ENCODE results near the gene PKP4. TPM values are rescaled to one million over a fixed set of nuclear protein-coding genes. Genes with fewer than 3 reads are reported as not detected.

PKP4 gene
- polyA plus RNA-seq, 1 donor from 2014 or later: 24.2 TPM

- no peaks in the 10 kb centered on the region for H3K27me3 ChIP-seq (ENCODE audit: insufficient read depth, low read depth, low read length)
- no peaks in the 10 kb centered on the region for H3K36me3 ChIP-seq (ENCODE audit: insufficient read depth, low read length)
- H3K79me2 ChIP-seq (replicated peaks; ENCODE audit: insufficient read depth, low read length): no peaks in the 10 kb centered on the region
- H4K20me1 ChIP-seq (ENCODE audit: insufficient read depth): no peaks in the 10 kb centered on the region
- no peaks in the 10 kb centered on the region for H3F3A ChIP-seq (ENCODE audit: insufficient read depth, low read length, poor library complexity, severe bottlenecking)
- no peak for TF ChIP-seq REST (IDR thresholded peaks at IDR 0.05; ENCODE audit: borderline replicate concordance)
- TF ChIP-seq POLR2AphosphoS5 (IDR thresholded peaks at IDR 0.05): no peak
- H3K27ac ChIP-seq (ENCODE audit: low read length): no peak overlapping the region
- H3K9ac ChIP-seq (ENCODE audit: low read length): no peak overlapping the region
- H3K4me2 ChIP-seq (ENCODE audit: low read length): no peak overlapping the region
- H3K4me3 ChIP-seq (ENCODE audit: low read length): no peak overlapping the region
- no peaks in the 10 kb centered on the region for H3K9me3 ChIP-seq (ENCODE audit: low read length)
- H3K9me2 ChIP-seq (ENCODE audit: insufficient read depth, low read length): no peaks in the 10 kb centered on the region
- no peak overlapping the region for H2AFZ ChIP-seq (ENCODE audit: low read depth, low read length)
Observed at GRCh38 chr2:158634627-158635026, 177.9 kb downstream of the PKP4 start.

- Histone ChIP-seq H3K9me3 (ENCODE audit: low read length) (no peaks in the 10 kb centered on the region), H3K9ac (ENCODE audit: low read length) (no peak overlapping the region), H3K4me3 (ENCODE audit: low read length) (no peak overlapping the region), H3K79me2 (replicated peaks; ENCODE audit: insufficient read depth, low read length) (no peaks in the 10 kb centered on the region), H4K20me1 (ENCODE audit: insufficient read depth) (no peaks in the 10 kb centered on the region), H3K27me3 (ENCODE audit: insufficient read depth, low read depth, low read length) (no peaks in the 10 kb centered on the region), H3K36me3 (ENCODE audit: insufficient read depth, low read length) (no peaks in the 10 kb centered on the region), H3F3A (ENCODE audit: insufficient read depth, low read length, poor library complexity, severe bottlenecking) (no peaks in the 10 kb centered on the region), H3K27ac (ENCODE audit: low read length) (no peak overlapping the region), H3K9me2 (ENCODE audit: insufficient read depth, low read length) (no peaks in the 10 kb centered on the region), H3K4me2 (ENCODE audit: low read length) (no peak overlapping the region), H2AFZ (ENCODE audit: low read depth, low read length) (no peak overlapping the region)
- no peak for TF ChIP-seq RAD21 (conservative IDR thresholded peaks at IDR 0.05)
- no peak for TF ChIP-seq EP300 (conservative IDR thresholded peaks at IDR 0.05; ENCODE audit: poor library complexity, severe bottlenecking)
- TF ChIP-seq POLR2AphosphoS5 (IDR thresholded peaks at IDR 0.05): no peak
- no peak for TF ChIP-seq REST (IDR thresholded peaks at IDR 0.05; ENCODE audit: borderline replicate concordance)
- no peak for TF ChIP-seq CTCF (IDR thresholded peaks at IDR 0.05; ENCODE audit: poor library complexity, severe bottlenecking)
- TF ChIP-seq EZH2 (IDR thresholded peaks at IDR 0.05; ENCODE audit: borderline replicate concordance, insufficient read depth, low read length, poor library complexity, severe bottlenecking): no peak
- no peak for TF ChIP-seq MXI1 (conservative IDR thresholded peaks at IDR 0.05; ENCODE audit: poor library complexity, severe bottlenecking)
- no peak for TF ChIP-seq TAF1 (IDR thresholded peaks at IDR 0.05; ENCODE audit: low read depth)
Observed at GRCh38 chr2:158635961-158636601, 179.3 kb downstream of the PKP4 start.
